NCI-H510A treated with DMSO at 0.1 percent for 48 hours (cell line): ENCODE measurements around the gene FAM25G.
A peak's percentile ranks its signal among the peaks of the same experiment; 100 is the strongest.

ENCODE experiments used
- DNase-seq: peaks from one replicate; lab custom pipeline; 2025; lab: John Stamatoyannopoulos, UW

FAM25G gene

GRCh38 chr10:47449102-47449978 lies 42.2 kb downstream of the FAM25G start:
- DNase-seq: no peak

DNA sequence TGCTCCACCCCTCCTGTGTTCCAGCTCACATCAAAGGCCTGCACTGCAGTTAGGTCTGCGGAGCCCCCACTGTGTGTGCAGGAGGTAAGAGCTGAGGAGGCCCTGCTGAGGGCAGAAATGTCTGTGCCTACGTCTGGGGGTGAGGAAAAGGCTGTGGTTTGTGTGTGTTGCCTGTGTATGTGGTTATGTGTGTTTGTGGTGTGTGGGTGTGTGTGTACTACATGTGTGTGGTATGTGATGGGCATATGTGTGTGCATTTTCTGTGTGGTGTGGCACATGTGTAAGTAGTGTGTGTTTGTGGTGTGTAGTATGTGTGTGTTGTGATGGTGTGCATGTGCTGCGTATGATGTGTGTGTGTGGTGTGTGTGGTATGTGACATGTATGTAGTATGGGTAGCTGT lies 43.8 kb downstream of the FAM25G start:
- no peak for DNase-seq

- DNase-seq: no peak
Observed at GRCh38 chr10:47447209-47447608, 44.3 kb downstream of the FAM25G start.

GRCh38 chr10:47445720-47446119 lies 45.8 kb downstream of the FAM25G start:
- DNase-seq: no peak

DNA sequence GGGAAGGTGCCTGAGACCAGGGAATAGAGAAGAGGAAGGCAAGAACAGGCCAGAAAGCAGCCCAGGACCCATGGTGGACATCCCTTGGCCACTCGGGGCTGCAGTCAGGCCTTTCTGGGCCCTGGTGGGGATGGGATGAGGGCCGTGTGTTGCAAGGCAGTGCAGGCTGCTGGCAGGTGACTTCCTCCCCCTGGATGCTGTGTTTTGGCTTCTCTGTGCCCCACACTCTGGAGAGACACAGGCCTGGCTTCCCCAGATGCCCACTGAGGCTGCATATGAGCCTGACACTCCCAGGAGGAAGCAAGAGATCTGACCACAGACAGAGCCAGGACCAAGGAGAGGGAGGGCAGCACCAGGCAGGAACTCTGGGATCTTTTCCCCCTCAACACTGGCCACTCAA lies 47.5 kb downstream of the FAM25G start:
- DNase-seq: no peak

DNA sequence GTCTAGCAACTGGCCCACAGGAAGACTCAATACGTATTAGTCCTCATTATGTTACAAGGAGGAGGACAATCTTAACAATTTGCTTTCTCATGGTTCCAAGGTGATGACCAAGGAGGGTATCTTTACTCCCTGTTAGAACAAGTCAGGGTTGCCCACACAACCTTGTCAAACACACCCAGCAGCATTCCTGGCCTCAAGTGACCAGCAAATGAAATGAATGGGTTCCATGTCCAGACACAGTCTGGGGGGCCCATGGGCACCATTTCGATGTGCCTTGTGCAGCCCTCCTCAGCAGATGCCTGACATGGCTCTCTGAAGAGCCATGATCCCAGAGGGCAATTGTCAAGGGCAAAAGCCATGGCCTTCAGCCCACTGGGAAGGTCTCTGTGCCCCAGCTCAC lies 48.4 kb downstream of the FAM25G start:
- no peak for DNase-seq

GRCh38 chr10:47442351-47442750 lies 49.1 kb downstream of the FAM25G start:
- no peak for DNase-seq

DNA sequence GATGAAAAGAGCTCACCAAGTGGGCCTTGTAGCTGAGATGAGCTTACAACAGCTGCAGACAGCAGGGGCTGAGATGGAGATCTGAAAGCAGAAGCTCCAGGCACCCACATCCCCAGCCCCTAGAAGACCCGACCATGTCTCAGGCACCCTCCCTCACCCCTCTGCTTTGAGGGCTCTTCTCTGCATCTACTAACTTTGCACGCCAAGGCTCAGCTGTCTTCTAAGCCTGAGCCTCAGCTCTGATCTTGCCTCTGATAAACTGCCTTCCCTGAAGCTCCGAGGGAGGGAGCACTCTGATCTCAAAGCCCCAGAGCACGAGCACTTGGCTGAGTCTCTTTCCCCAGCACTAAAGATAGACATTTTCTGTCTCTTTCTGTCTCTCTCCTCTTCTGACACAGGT lies 49.6 kb downstream of the FAM25G start:
- no peak for DNase-seq

GRCh38 chr10:47440207-47440606 lies 51.3 kb downstream of the FAM25G start:
- no peak for DNase-seq

GRCh38 chr10:47438857-47439474 lies 52.5 kb downstream of the FAM25G start:
- DNase-seq: peak; percentile 11
